Measurements from ENCODE around the gene KRTAP4-3.

DNA sequence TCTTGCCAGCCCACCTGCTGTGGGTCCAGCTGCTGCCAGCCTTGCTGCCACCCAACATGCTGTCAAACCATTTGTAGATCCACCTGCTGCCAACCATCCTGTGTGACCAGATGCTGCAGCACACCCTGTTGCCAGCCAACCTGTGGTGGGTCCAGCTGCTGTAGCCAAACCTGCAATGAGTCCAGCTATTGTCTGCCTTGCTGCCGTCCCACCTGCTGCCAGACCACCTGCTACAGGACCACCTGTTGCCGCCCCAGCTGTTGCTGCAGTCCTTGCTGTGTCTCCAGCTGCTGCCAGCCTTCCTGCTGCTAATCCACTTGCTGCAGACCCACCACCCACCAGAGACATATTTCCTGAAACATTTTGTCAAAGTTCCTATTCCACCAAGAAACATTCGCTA, 22.3 kb upstream of the KRTAP4-3 start:
- TF ChIP-seq, protein P1, sequence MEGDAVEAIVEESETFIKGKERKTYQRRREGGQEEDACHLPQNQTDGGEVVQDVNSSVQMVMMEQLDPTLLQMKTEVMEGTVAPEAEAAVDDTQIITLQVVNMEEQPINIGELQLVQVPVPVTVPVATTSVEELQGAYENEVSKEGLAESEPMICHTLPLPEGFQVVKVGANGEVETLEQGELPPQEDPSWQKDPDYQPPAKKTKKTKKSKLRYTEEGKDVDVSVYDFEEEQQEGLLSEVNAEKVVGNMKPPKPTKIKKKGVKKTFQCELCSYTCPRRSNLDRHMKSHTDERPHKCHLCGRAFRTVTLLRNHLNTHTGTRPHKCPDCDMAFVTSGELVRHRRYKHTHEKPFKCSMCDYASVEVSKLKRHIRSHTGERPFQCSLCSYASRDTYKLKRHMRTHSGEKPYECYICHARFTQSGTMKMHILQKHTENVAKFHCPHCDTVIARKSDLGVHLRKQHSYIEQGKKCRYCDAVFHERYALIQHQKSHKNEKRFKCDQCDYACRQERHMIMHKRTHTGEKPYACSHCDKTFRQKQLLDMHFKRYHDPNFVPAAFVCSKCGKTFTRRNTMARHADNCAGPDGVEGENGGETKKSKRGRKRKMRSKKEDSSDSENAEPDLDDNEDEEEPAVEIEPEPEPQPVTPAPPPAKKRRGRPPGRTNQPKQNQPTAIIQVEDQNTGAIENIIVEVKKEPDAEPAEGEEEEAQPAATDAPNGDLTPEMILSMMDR (IDR thresholded peaks at IDR 0.05): no peak
- no peak for TF ChIP-seq POLR2AphosphoS5 (IDR thresholded peaks at IDR 0.05; ENCODE audit: insufficient read depth in 1 of 2, low read depth in 1 of 2)
- no peak for TF ChIP-seq POLR2A (IDR thresholded peaks at IDR 0.05)

Data from vagina (tissue), 2 donors.